ENCODE measurements around the gene AXIN1. TPM values are rescaled to one million over a fixed set of nuclear protein-coding genes. Genes with fewer than 3 reads are reported as not detected.
"Not testable (repeated sequence)": the region's sequence is repeated elsewhere in the genome, so short reads cannot be mapped to it uniquely, and the experiment has no call there.

AXIN1 gene
- total RNA-seq, 1 donor from 2014 or later = 27.0 TPM

DNA sequence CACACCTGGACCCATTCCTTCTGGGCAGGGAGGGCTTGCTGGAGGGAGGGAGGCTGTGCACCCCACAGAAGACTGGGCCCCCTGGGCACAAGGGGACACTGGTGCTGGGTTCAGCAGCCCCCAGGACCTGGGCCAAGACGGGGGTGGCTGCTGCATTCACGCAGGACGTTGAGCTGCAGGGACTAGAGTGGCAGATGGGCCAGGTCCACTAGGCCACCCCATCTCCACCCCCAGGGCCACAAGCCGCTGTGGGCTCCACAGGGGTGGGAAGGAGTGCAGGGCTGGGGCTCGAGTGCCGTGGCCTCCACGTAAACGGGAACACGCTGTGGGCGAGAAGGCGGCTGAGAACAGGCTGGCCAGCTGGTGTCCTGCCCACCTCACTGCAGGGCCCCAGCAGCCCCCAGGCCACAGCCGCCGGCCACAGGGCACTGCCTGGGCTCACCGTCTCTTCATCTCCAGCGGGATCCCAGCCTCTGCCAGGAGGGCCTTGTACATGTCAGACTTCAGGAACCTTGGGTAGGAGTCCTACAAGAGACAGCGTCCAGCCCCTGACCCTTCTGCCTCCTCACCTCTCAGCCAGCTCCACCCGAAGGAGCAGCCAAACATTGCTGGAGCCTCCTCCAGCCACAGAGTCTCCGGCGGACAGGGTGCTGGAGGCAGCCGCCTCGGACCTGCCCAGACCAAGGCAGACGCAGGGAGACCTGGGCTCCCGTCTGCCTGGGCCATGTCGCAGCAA is 83.3 kb downstream of the AXIN1 start:
- H4K20me1 ChIP-seq (ENCODE audit: insufficient read depth, low read length) = no peaks in the 10 kb centered on the region
- no peak overlapping the region for H3K9ac ChIP-seq (ENCODE audit: low read length)
- no peak overlapping the region for H3K4me3 ChIP-seq (ENCODE audit: insufficient read depth, low read depth, low read length)
- DNase-seq (ENCODE audit: low read depth) (no peak), FAIRE-seq (no peak)
- H3K4me2 ChIP-seq (ENCODE audit: low read length) = no peak overlapping the region
- no peaks in the 10 kb centered on the region for H3K79me2 ChIP-seq (ENCODE audit: insufficient read depth, low read length)
- Mint-ChIP-seq H3K36me3 (ENCODE audit: low read depth, unreplicated experiment) (peaks cover 4% of the 10 kb centered on the region), H3K27me3 (ENCODE audit: low read depth, unreplicated experiment) (peaks cover 11% of the 10 kb centered on the region), H3K4me1 (ENCODE audit: low read depth, unreplicated experiment) (no peaks in the 10 kb centered on the region), H3K27ac (ENCODE audit: unreplicated experiment) (no peak overlapping the region), H3K4me3 (ENCODE audit: unreplicated experiment) (no peak overlapping the region), H3K9me3 (ENCODE audit: unreplicated experiment) (no peaks in the 10 kb centered on the region)
- H3K27me3 ChIP-seq (ENCODE audit: insufficient read depth, low read length) = no peaks in the 10 kb centered on the region
- H2AFZ ChIP-seq (ENCODE audit: low read depth, low read length) = no peak overlapping the region
- no peak overlapping the region for H3K27ac ChIP-seq (ENCODE audit: low read depth, low read length)
- no peaks in the 10 kb centered on the region for H3K9me3 ChIP-seq (ENCODE audit: insufficient read depth, low read depth, low read length)
- TF ChIP-seq, protein P1, sequence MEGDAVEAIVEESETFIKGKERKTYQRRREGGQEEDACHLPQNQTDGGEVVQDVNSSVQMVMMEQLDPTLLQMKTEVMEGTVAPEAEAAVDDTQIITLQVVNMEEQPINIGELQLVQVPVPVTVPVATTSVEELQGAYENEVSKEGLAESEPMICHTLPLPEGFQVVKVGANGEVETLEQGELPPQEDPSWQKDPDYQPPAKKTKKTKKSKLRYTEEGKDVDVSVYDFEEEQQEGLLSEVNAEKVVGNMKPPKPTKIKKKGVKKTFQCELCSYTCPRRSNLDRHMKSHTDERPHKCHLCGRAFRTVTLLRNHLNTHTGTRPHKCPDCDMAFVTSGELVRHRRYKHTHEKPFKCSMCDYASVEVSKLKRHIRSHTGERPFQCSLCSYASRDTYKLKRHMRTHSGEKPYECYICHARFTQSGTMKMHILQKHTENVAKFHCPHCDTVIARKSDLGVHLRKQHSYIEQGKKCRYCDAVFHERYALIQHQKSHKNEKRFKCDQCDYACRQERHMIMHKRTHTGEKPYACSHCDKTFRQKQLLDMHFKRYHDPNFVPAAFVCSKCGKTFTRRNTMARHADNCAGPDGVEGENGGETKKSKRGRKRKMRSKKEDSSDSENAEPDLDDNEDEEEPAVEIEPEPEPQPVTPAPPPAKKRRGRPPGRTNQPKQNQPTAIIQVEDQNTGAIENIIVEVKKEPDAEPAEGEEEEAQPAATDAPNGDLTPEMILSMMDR (IDR thresholded peaks at IDR 0.05; ENCODE audit: insufficient read depth, low read depth, low read length) = no peak
- no peak for TF ChIP-seq EZH2 (IDR thresholded peaks at IDR 0.05; ENCODE audit: insufficient read depth, low read length)
- no peaks in the 10 kb centered on the region for H3K36me3 ChIP-seq (ENCODE audit: insufficient read depth, low read length)
- no peaks in the 10 kb centered on the region for H3K4me1 ChIP-seq (ENCODE audit: insufficient read depth, low read length)

DNA sequence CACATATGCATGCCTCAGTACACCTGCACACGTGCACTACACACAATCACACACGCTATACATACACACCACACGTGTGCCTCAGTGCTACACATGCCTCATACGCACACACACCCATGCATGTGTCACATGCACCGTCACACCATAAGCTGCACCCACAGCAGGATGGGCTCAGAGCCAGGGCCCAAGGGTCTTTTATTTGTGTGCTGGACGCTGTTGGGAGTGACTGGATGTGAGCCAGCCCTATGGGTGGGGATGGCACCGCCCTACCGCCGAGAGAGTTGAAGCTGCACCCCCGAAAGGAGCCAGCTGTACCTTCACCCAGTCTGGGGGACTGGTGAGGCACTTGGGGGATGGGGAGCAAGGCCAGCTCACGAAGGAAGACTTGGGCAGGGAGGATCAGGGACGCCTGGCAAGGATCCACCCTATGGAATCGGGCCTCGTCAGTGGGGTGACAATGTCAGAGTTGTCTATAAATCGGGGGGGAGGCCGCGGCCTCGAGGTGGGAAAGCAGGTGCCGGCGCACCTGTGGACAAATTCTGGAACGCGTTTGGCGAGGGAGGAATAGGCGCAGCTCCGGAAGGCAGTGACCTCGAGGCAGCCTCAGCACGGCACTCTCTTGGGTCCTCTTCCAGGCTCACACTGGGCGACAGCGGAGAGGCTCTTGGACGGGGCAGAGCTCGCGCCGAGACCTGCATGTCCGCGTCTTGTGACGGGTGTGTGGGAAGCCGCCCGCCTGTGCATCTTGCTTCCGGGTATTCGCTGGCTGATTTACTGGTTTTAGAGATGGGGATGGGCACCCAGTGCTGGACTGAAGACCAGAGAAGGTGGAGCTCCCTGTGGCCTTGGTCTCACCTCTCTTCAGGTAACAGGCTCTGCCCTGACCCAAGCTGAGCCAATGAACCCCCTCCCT is 84.1 kb downstream of the AXIN1 start:
- DNase-seq (ENCODE audit: low read depth) (no peak), FAIRE-seq (no peak)
- H3K27me3 Mint-ChIP-seq (ENCODE audit: low read depth, unreplicated experiment) = peaks cover 11% of the 10 kb centered on the region
- Histone ChIP-seq H3K9me3 (ENCODE audit: insufficient read depth, low read depth, low read length) (no peaks in the 10 kb centered on the region), H3K79me2 (ENCODE audit: insufficient read depth, low read length) (no peaks in the 10 kb centered on the region), H4K20me1 (ENCODE audit: insufficient read depth, low read length) (no peaks in the 10 kb centered on the region), H3K4me2 (ENCODE audit: low read length) (no peak overlapping the region), H3K4me1 (ENCODE audit: insufficient read depth, low read length) (no peaks in the 10 kb centered on the region), H3K4me3 (ENCODE audit: insufficient read depth, low read depth, low read length) (no peak overlapping the region), H3K36me3 (ENCODE audit: insufficient read depth, low read length) (no peaks in the 10 kb centered on the region), H3K9ac (ENCODE audit: low read length) (no peak overlapping the region), H3K27ac (ENCODE audit: low read depth, low read length) (no peak overlapping the region), H3K27me3 (ENCODE audit: insufficient read depth, low read length) (no peaks in the 10 kb centered on the region), H2AFZ (ENCODE audit: low read depth, low read length) (no peak overlapping the region)
- H3K9me3 Mint-ChIP-seq (ENCODE audit: unreplicated experiment) = no peaks in the 10 kb centered on the region
- TF ChIP-seq, protein P1 (IDR thresholded peaks at IDR 0.05; ENCODE audit: insufficient read depth, low read depth, low read length) = no peak
- no peak for TF ChIP-seq EZH2 (IDR thresholded peaks at IDR 0.05; ENCODE audit: insufficient read depth, low read length)
- H3K36me3 Mint-ChIP-seq (ENCODE audit: low read depth, unreplicated experiment) = peaks cover 4% of the 10 kb centered on the region
- no peak overlapping the region for H3K27ac Mint-ChIP-seq (ENCODE audit: unreplicated experiment)
- H3K4me1 Mint-ChIP-seq (ENCODE audit: low read depth, unreplicated experiment) = no peaks in the 10 kb centered on the region
- no peak overlapping the region for H3K4me3 Mint-ChIP-seq (ENCODE audit: unreplicated experiment)

DNA sequence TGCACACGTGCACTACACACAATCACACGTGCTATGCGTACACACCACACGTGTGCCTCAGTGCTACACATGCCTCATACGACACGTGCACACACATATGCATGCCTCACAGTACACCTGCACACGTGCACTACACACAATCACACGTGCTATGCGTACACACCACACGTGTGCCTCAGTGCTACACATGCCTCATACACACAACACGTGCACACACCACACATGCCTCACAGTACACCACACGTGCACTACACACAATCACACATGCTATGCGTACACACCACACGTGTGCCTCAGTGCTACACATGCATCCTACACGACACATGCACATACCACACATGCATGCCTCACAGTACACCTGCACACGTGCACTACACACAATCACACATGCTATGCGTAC is 85.0 kb downstream of the AXIN1 start:
- FAIRE-seq = not testable (repeated sequence)
- H3K27me3 Mint-ChIP-seq (ENCODE audit: low read depth, unreplicated experiment) = peaks cover 11% of the 10 kb centered on the region

More for the DNA sequence above, 85.0 kb downstream of the AXIN1 start:
- H3K27ac ChIP-seq (ENCODE audit: low read depth, low read length); DNase-seq (ENCODE audit: low read depth); H4K20me1 ChIP-seq (ENCODE audit: insufficient read depth, low read length); H3K9me3 Mint-ChIP-seq (ENCODE audit: unreplicated experiment); H3K4me2 ChIP-seq (ENCODE audit: low read length); H3K27ac Mint-ChIP-seq (ENCODE audit: unreplicated experiment); H3K9me3 ChIP-seq (ENCODE audit: insufficient read depth, low read depth, low read length); H3K9ac ChIP-seq (ENCODE audit: low read length); H3K4me1 Mint-ChIP-seq (ENCODE audit: low read depth, unreplicated experiment); H2AFZ ChIP-seq (ENCODE audit: low read depth, low read length); H3K36me3 ChIP-seq (ENCODE audit: insufficient read depth, low read length); H3K36me3 Mint-ChIP-seq (ENCODE audit: low read depth, unreplicated experiment); H3K27me3 ChIP-seq (ENCODE audit: insufficient read depth, low read length); H3K4me1 ChIP-seq (ENCODE audit: insufficient read depth, low read length); H3K4me3 ChIP-seq (ENCODE audit: insufficient read depth, low read depth, low read length); H3K79me2 ChIP-seq (ENCODE audit: insufficient read depth, low read length): not testable (repeated sequence)
- H3K4me3 Mint-ChIP-seq (ENCODE audit: unreplicated experiment) = peak overlapping the region; percentile 41
